ENCODE data around the gene CFAP20DC.

The CFAP20DC gene

GRCh38 chr3:58748024-58748423 is 301.8 kb downstream of the CFAP20DC start:
- no peak for DNase-seq (ENCODE audit: low spot score)
- no peak for TF ChIP-seq CTCF (IDR thresholded peaks at IDR 0.05; ENCODE audit: borderline replicate concordance, control extremely low read depth, extremely low read depth, insufficient read depth, missing control alignments)
- in situ Hi-C loops (cut with MboI; ENCODE audit: low sequenced_read_pairs, unreplicated experiment), result no loop called here

GRCh38 chr3:58746758-58747157 is 303.1 kb downstream of the CFAP20DC start:
- TF ChIP-seq CTCF (IDR thresholded peaks at IDR 0.05; ENCODE audit: borderline replicate concordance, control extremely low read depth, extremely low read depth, insufficient read depth, missing control alignments), result no peak
- no peak for DNase-seq (ENCODE audit: low spot score)
- in situ Hi-C loops (cut with MboI; ENCODE audit: low sequenced_read_pairs, unreplicated experiment), result no loop called here

- TF ChIP-seq CTCF (IDR thresholded peaks at IDR 0.05; ENCODE audit: borderline replicate concordance, control extremely low read depth, extremely low read depth, insufficient read depth, missing control alignments), result no peak
- in situ Hi-C loops (cut with MboI; ENCODE audit: low sequenced_read_pairs, unreplicated experiment), result no loop called here
- no peak for DNase-seq (ENCODE audit: low spot score)
These were observed 306.5 kb downstream of the CFAP20DC start for GRCh38 chr3:58743296-58743695.

GRCh38 chr3:58742239-58742638 is 307.6 kb downstream of the CFAP20DC start:
- no peak for DNase-seq (ENCODE audit: low spot score)
- no peak for TF ChIP-seq CTCF (IDR thresholded peaks at IDR 0.05; ENCODE audit: borderline replicate concordance, control extremely low read depth, extremely low read depth, insufficient read depth, missing control alignments)
- in situ Hi-C loops (cut with MboI; ENCODE audit: low sequenced_read_pairs, unreplicated experiment), result no loop called here

GRCh38 chr3:58737644-58738043 is 312.2 kb downstream of the CFAP20DC start:
- in situ Hi-C loops (cut with MboI; ENCODE audit: low sequenced_read_pairs, unreplicated experiment), result no loop called here
- no peak for TF ChIP-seq CTCF (IDR thresholded peaks at IDR 0.05; ENCODE audit: borderline replicate concordance, control extremely low read depth, extremely low read depth, insufficient read depth, missing control alignments)

GRCh38 chr3:58731673-58732072 is 318.2 kb downstream of the CFAP20DC start:
- in situ Hi-C loops (cut with MboI; ENCODE audit: low sequenced_read_pairs, unreplicated experiment), result no loop called here
- no peak for DNase-seq (ENCODE audit: low spot score)
- no peak for TF ChIP-seq CTCF (IDR thresholded peaks at IDR 0.05; ENCODE audit: borderline replicate concordance, control extremely low read depth, extremely low read depth, insufficient read depth, missing control alignments)

More at GRCh38 chr3:58737644-58738043, 312.2 kb downstream of the CFAP20DC start:
- DNase-seq (ENCODE audit: low spot score), result no peak

- in situ Hi-C loops (cut with MboI; ENCODE audit: low sequenced_read_pairs, unreplicated experiment), result no loop called here
- no peak for TF ChIP-seq CTCF (IDR thresholded peaks at IDR 0.05; ENCODE audit: borderline replicate concordance, control extremely low read depth, extremely low read depth, insufficient read depth, missing control alignments)
- DNase-seq (ENCODE audit: low spot score), result no peak
These were observed 321.1 kb downstream of the CFAP20DC start for GRCh38 chr3:58728723-58729122.

Data from GM13976 (cell line).